Suprapubic skin (tissue), 4 donors: ENCODE data around the gene RILPL2. TPM values are rescaled to one million over a fixed set of nuclear protein-coding genes. Genes with fewer than 3 reads are reported as not detected.
"Not testable (repeated sequence)": the region's sequence is repeated elsewhere in the genome, so short reads cannot be mapped to it uniquely, and the experiment has no call there.

Experiments
- DNase-seq, 2 donors: peaks; one replicate each; pipeline ENCODE4 v3.0.0-alpha.2; 2019; ENCODE audit warnings: low spot score in 2 of 2
- H3K27ac ChIP-seq: fragments of 200-600 bp; sonication (generic); one replicate; pipeline ENCODE4 v1.5.1; 2019
- H3K27me3 ChIP-seq: fragments of 200-600 bp; sonication (generic); one replicate; pipeline ENCODE4 v1.5.1; 2019
- H3K36me3 ChIP-seq: fragments of 200-600 bp; sonication (generic); one replicate; pipeline ENCODE4 v1.5.1; 2019
- H3K4me1 ChIP-seq: fragments of 200-600 bp; sonication (generic); one replicate; pipeline ENCODE4 v1.5.1; 2019
- H3K4me3 ChIP-seq: fragments of 200-600 bp; sonication (generic); one replicate; pipeline ENCODE4 v1.5.1; 2019; ENCODE audit warnings: mild to moderate bottlenecking
- H3K9me3 ChIP-seq: fragments of 200-600 bp; sonication (generic); one replicate; pipeline ENCODE4 v1.5.1; 2019
- EP300 ChIP-seq: sonication (generic); formaldehyde crosslinking; IDR thresholded peaks from one replicate; pipeline ENCODE4 v1.6.1; 2017; ENCODE audit warnings: antibody characterized with exemption
- POLR2A ChIP-seq, 2 donors: fragments of 450-650 bp; IDR thresholded peaks; one replicate each; pipeline ENCODE4 v1.6.1; 2017; ENCODE audit warnings: antibody characterized with exemption in 2 of 2, mild to moderate bottlenecking in 2 of 2, moderate library complexity in 2 of 2
- POLR2AphosphoS5 ChIP-seq, 3 donors: sonication (generic); formaldehyde crosslinking; IDR thresholded peaks; one replicate each; pipeline ENCODE4 v1.6.1; 2017; ENCODE audit warnings: antibody characterized with exemption in 3 of 3
- WGBS: methylation state at CpG from one replicate; pipeline ENCODE4 v1.1.5; 2018; 5-methylcytosine and 5-hydroxymethylcytosine counted together
- total RNA-seq, 4 donors: library from RNA; depleted of rRNA; stranded (reverse); fragments of >200 nt; gene quantifications; one replicate each; pipeline ENCODE4 v1.1.0, GENCODE V29; 2016
- TF ChIP-seq, protein P1 (sequence below), 2 donors: fragments of 200-600 bp in 1 of 2; fragments of 450-650 bp in 1 of 2; sonication (generic) in 1 of 2; IDR thresholded peaks; one replicate each; pipeline ENCODE4 v1.5.1; 2016 to 2019; ENCODE audit warnings: antibody characterized with exemption in 2 of 2, mild to moderate bottlenecking in 1 of 2, moderate library complexity in 1 of 2

RILPL2 gene, protein sequence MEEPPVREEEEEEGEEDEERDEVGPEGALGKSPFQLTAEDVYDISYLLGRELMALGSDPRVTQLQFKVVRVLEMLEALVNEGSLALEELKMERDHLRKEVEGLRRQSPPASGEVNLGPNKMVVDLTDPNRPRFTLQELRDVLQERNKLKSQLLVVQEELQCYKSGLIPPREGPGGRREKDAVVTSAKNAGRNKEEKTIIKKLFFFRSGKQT
- 1 to 10 TPM; 3.2 to 6.1 (median 4.3) TPM for total RNA-seq

DNA sequence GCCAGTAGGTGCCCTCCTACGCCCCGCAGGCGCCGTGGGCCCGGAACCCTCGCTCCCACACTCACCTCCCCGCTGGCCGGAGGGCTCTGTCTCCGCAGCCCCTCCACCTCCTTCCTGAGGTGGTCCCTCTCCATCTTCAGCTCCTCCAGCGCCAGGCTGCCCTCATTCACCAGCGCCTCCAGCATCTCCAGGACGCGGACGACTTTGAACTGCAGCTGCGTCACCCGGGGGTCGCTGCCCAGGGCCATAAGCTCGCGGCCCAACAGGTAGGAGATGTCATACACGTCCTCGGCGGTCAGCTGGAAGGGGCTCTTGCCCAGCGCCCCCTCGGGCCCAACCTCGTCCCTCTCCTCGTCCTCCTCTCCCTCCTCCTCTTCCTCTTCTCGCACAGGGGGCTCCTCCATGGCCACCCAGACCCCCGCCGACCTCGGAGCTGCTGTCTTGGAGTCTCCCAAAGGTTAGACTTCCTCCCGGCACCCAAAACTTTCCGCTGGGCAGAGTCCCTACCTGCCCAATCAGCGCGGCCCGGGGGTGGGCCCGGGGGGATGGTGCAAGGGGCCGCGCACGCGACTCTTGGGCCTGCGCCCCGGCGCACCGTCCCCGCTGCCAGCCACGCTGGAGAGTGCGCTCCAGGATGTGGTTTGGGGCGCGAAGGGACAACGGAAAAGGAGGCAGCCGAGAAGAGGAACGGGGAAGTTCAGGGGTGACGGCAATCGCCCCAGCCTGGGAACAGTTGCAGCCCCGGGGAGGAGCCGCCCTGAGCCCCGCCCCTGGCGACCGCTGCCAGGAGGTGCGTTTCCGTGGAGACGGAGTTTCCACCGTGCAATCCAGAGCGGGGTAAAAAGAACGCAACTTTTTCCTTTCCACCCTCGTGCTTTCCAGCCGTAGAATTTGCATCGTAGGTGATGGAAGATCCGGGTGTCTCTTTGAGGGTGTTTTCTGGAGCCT is at the start of gene RILPL2:
Gene RILPL2, minus strand, starts transcription at position 668 of the 948 bp plus-strand sequence. Its CDS starts 264 bp downstream, at position 404.
- under 1% methylated on average over 40 of the region's 69 CpGs for WGBS
- H3K27me3 ChIP-seq: no peaks in the 10 kb centered on the region
- H3K27ac ChIP-seq: peak within 1 kb of the TSS; percentile 67
- TF ChIP-seq, protein P1, sequence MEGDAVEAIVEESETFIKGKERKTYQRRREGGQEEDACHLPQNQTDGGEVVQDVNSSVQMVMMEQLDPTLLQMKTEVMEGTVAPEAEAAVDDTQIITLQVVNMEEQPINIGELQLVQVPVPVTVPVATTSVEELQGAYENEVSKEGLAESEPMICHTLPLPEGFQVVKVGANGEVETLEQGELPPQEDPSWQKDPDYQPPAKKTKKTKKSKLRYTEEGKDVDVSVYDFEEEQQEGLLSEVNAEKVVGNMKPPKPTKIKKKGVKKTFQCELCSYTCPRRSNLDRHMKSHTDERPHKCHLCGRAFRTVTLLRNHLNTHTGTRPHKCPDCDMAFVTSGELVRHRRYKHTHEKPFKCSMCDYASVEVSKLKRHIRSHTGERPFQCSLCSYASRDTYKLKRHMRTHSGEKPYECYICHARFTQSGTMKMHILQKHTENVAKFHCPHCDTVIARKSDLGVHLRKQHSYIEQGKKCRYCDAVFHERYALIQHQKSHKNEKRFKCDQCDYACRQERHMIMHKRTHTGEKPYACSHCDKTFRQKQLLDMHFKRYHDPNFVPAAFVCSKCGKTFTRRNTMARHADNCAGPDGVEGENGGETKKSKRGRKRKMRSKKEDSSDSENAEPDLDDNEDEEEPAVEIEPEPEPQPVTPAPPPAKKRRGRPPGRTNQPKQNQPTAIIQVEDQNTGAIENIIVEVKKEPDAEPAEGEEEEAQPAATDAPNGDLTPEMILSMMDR (IDR thresholded peaks at IDR 0.05): no peak
- TF ChIP-seq POLR2AphosphoS5 (IDR thresholded peaks at IDR 0.05): peak in 2 of 3 donors; percentile 75 to 84
- TF ChIP-seq POLR2A (IDR thresholded peaks at IDR 0.05): peak; percentile 37 to 42
- TF ChIP-seq EP300: no peak
- H3K4me1 ChIP-seq: peaks cover 45% of the 10 kb centered on the region
- peak; percentile 96 to 97 for DNase-seq
- H3K9me3 ChIP-seq: no peaks in the 10 kb centered on the region
- H3K36me3 ChIP-seq: no peaks in the 10 kb centered on the region
- peak within 1 kb of the TSS; percentile 72 for H3K4me3 ChIP-seq

DNA sequence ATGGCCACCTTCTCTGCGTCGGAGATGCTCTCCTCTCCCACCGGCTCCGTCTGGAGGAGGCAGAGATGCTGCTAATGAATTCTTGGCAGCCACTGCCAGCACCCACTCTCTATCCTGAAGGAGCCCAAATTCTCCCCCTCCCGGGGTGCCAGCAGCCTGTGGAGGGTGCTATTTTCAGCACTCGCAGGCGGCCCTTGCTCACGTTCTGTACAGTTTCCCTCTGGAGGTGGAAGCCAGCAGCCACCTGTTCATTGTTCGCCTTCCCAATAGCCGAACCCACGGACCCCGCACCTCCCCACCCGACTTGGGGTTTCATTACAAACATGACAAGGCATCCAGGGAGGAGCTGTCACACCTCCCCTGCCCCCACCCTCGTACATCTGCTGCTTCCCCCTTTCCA is 49.3 kb upstream of the RILPL2 start:
- WGBS: 86% methylated on average over 14 of the region's 14 CpGs
- no peaks in the 10 kb centered on the region for H3K9me3 ChIP-seq

DNA sequence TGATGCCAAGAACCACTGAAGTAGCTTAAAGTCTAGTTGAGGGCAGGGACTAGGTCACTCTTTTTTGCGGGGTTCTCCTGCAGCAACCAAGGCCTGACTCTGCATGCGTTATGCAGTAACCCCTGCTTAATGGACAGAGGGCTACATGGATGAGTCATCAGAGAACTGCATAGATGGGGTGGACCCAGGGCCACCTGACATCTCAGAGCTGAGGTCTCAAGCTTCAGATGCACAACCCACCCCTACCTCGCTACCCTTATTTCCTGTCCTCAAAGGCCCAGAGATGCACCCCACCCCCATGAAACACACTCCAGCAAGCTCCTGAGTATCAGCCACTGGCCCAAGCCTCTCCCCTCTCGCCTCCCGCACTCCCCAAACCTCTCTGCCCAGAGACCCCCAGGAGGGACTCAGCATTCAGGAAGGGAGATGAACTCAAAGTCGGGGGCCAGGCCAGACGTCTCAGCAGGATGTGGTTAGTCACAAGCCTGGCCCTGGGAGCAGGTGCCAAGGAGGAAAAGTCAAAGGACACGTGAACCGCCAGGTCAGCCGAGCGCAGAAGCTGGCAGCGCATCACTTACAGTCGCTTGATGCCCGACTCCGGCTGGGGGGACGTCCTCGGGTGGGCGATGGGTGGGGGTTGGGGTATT is 47.2 kb upstream of the RILPL2 start:
- no peak for DNase-seq
- TF ChIP-seq EP300: no peak
- TF ChIP-seq, protein P1 (IDR thresholded peaks at IDR 0.05): no peak
- no peak for TF ChIP-seq POLR2A (IDR thresholded peaks at IDR 0.05)
- TF ChIP-seq POLR2AphosphoS5 (IDR thresholded peaks at IDR 0.05): no peak
- 85% methylated on average over 17 of the region's 18 CpGs for WGBS
- Histone ChIP-seq H3K27ac (no peak overlapping the region), H3K36me3 (peaks cover 30% of the 10 kb centered on the region), H3K4me1 (peaks cover 5% of the 10 kb centered on the region), H3K27me3 (no peaks in the 10 kb centered on the region), H3K9me3 (no peaks in the 10 kb centered on the region), H3K4me3 (no peak overlapping the region)

More for the DNA sequence above, 49.3 kb upstream of the RILPL2 start:
- Histone ChIP-seq H3K27ac (no peak overlapping the region), H3K4me3 (no peak overlapping the region), H3K36me3 (peaks cover 30% of the 10 kb centered on the region), H3K4me1 (no peaks in the 10 kb centered on the region), H3K27me3 (no peaks in the 10 kb centered on the region)
- TF ChIP-seq POLR2A (IDR thresholded peaks at IDR 0.05) (no peak), POLR2AphosphoS5 (IDR thresholded peaks at IDR 0.05) (no peak), EP300 (no peak)
- TF ChIP-seq, protein P1 (IDR thresholded peaks at IDR 0.05): no peak
- no peak for DNase-seq

DNA sequence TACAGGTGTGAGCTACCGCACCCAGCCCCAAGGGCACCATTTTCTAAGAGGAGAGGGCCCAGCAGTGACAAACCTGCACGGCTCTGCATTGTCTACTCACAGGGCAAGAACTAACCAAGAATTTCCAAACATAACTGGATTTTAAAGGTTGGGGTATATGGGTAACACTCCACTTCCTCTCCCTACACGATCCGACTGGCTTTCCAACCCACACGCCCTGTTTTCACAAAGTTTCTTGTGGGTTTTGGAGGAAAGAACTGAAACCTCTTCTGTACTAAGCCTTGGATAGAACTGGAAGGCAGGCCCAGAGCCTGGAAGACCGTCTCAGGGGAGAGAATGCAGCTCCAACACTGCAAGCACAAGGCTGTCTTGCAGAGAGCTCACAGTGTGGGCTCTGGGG is 46.4 kb upstream of the RILPL2 start:
- Histone ChIP-seq H3K27ac (no peak overlapping the region), H3K4me3 (no peak overlapping the region), H3K36me3 (peaks cover 30% of the 10 kb centered on the region), H3K27me3 (no peaks in the 10 kb centered on the region), H3K9me3 (no peaks in the 10 kb centered on the region), H3K4me1 (peaks cover 8% of the 10 kb centered on the region)
- TF ChIP-seq POLR2AphosphoS5 (IDR thresholded peaks at IDR 0.05) (no peak), EP300 (no peak)
- TF ChIP-seq, protein P1 (IDR thresholded peaks at IDR 0.05): no peak
- no peak for DNase-seq
- 56% methylated on average over 5 of the region's 6 CpGs for WGBS

DNA sequence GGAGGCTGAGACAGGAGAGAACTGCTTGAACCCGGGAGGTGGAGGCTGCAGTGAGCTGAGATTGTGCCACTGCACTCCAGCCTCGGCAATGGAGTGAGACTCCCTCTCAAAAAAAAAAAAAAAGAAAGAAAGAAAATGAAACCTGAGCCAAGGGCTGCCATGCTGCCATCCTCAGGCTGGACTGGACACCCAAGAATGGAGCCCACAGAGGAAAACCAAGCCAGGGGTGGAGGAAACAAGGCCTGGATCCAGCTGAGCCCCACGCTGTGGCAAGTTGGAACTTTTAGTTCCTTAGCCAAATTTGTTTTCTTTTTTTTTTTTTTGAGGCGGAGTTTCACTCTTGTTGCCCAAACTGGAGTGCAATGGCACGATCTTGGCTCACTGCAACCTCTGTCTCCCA is 44.8 kb upstream of the RILPL2 start:
- DNase-seq, H3K4me1 ChIP-seq, H3K27ac ChIP-seq, H3K27me3 ChIP-seq, H3K9me3 ChIP-seq, H3K4me3 ChIP-seq: not testable (repeated sequence)
- H3K36me3 ChIP-seq: peaks cover 41% of the 10 kb centered on the region
- 89% methylated on average over 5 of the region's 5 CpGs for WGBS
